HUDEP-2 (cell line): ENCODE data around the gene CSRNP3.

Experiments used
- DNase-seq, 76 experiments: peaks; one replicate each; lab custom pipeline; 2025; ENCODE audit not compliant: unreplicated experiment in 76 of 76; lab: John Stamatoyannopoulos, UW

CSRNP3 gene, protein sequence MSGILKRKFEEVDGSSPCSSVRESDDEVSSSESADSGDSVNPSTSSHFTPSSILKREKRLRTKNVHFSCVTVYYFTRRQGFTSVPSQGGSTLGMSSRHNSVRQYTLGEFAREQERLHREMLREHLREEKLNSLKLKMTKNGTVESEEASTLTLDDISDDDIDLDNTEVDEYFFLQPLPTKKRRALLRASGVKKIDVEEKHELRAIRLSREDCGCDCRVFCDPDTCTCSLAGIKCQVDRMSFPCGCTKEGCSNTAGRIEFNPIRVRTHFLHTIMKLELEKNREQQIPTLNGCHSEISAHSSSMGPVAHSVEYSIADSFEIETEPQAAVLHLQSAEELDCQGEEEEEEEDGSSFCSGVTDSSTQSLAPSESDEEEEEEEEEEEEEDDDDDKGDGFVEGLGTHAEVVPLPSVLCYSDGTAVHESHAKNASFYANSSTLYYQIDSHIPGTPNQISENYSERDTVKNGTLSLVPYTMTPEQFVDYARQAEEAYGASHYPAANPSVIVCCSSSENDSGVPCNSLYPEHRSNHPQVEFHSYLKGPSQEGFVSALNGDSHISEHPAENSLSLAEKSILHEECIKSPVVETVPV

DNA sequence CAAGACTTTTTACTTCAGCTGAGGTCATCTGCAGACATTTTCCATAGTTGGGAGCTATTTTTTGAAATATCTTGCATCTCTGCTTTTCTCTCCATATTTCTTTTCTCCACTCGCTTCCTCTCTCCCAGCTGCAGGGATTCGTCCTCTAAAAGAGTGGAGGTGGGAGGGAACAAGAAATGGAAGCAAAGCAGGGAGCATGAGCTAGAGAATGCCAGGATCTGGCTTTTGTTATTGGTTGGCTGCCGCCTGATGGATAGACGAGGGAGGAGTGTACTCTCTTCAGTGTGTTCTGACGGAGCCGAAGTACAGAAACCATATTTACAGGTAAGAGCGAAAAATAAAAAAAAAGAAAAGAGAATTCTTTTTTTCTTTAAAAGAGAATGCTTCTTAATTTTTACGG lies at the start of gene CSRNP3:
Gene CSRNP3 (plus strand): TSS at position 282 of the 400 bp plus-strand sequence. CDS start 125,368 bp downstream, outside the sequence.
- no peak for DNase-seq

DNA sequence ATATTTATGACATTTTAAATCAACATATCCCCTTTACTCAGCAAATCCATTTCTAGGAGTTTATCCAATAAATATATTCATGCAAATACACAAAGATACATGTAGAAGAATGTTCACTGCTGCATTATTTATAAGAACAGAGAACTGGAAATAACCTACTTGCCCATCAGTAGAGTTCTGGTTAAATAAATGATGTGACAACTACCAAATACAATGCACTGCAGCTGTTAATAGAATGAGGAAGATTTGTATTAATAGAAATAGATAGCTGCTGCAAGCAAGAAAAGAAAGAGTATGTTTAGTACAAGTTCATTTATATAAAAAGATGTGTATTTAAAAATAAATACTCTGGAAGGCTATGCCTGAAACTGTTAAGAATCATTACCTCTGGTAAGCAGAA lies 49.3 kb upstream of the CSRNP3 start:
- DNase-seq = no peak

DNA sequence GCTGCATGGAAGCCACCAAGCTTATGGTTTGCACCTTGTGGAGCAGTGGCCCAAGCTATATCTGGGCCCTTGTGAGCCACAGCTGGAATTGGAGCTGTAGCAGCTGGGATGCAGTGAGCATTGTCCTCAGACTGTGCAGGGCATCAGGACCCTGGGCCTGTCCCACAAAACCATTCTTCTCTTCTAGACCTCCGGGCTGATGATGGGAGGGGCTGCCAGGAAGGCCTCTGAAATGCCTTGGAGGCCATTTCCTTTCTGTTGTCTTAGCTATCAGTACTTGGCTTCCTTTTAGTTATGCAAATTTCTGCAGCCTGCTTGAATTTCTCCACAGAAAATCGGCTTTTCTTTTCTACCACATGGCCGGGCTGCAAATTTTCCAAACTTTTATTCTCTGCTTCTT lies 46.4 kb upstream of the CSRNP3 start:
- DNase-seq = no peak

DNA sequence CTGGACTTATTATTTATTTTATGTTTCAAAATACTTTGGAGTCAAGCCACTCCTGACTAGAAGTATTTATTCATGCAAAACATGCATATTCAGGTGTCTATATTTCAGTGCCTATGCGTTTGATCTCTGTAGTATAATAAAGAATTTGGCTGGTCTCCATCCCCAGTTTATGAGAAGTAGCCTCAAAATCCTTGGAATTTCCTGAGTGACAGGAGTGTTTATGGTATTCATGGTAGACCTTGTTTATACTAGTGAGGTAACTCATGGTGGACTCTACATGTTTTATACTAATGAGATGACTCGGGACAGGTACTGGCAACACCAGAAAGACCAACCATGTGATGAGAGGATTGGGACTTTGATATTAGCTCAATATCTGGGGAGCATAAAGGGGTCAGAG lies 43.9 kb upstream of the CSRNP3 start:
- no peak for DNase-seq

DNA sequence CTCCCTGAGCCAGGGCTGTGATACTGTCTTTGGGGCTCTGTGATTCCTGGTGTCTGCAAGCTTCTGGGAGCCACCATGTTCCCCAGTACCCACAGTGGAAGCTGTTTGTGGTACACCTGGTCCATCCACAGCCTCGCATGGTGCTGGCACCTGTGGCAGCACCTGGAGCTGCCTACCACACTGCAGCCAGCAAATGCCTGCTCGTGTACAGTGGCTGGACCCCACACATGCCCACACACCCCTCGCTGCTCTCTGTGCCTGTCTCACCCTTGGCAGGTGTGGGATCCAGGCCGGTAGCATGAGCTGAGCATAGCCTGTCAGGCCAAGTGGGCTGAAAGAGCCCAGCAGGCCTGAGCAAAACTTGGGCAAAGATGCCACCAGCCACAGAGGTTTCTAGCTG lies 41.8 kb upstream of the CSRNP3 start:
- DNase-seq = no peak

DNA sequence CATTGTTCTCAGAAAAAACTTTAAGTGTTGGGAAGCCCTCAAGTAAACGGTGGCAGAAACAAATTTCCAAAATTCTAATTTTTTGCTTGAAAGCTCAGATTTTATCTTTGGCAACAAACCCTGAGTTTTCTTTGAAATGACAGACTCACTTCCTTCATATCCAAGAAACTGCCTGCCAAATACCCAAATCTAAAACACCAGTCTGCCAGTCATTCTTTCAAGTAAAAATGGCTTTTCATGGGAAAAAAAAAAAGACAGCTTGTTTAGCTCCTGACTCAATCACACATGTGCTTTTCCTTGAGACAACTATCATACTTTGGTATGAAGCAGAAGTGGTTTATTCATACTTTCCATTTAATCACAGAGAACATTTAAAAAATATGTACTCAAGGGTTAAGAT lies 40.6 kb upstream of the CSRNP3 start:
- DNase-seq = no peak

DNA sequence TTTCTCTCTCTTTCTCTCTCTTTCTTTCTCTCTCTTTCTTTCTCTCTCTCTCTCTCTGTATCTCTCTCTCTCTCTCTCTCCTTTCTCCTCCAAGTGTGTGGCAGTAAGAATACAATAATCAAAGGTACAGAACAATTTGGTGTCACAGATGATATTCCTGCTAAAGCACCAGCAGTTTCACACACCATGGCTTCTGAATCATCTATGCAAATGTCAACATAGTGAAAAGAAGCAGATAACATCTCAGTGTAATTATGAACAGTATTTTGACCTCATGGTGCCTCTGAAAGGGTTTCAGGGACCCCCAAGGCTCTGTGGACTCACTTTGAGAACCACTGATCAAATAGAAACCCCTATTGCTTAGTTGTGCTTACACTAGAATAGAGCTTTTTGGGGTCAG lies 38.5 kb upstream of the CSRNP3 start:
- no peak for DNase-seq

DNA sequence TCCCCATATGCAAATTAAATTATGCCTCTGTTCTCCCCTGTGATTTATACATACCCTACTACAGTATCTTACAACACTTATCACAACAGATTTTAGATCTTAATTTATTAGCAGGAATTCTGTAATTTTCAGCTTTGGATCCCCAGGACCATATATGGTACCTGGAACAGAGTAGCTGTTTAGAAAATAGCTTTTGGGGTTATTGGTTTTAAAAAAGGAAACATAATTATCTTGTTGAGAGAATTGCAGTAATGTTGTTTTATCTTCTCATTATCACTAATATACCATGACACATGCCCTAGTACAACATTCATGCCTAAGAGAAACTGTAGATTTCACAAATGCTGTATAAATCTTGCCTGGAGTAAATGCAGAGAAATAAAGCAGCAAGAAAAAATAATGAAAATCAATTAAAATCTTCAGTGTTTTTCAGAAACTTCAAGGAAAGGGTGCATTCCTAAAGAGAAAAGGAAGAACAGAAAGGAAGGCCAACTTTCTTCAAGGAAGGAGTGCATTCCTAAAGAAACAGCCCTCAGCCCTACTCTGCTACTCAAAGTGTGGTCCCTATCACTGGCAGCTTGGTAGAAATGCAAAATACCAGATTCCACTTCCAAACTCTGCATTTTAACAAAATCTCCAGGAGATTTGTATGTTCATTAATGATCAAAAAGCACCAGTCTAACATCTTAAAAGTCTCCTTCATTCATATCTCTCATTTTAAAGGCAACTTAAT lies 37.1 kb upstream of the CSRNP3 start:
- no peak for DNase-seq

DNA sequence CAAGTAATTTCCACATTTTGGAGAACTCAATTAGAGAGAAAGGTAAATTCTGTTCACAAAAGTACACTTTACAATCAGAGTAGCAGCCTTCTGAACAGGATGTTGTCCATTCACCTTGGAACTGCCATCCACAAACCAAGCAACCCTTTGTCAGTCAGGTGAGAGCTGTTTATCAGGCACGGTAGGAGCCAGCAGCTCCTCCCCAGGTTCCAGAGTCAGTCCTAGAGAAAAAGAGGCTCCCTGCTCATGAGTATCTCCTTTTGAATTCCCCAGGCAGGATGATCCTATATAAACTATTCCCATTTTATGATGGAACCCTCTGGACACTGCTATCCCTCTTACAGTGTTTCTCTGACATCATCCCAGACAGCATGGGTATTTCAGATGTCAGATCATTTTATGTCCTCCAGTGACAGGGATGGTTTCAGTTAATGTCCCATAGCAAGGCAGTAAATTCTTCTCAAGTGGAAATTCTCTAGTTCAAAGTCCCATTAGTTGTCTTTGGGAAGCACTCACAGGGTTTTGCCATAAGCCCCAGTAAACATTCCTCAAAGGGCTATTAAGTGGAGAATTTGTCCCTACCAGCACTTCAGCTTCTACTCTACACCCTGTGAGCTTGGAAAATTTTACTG lies 34.5 kb upstream of the CSRNP3 start:
- DNase-seq = no peak

DNA sequence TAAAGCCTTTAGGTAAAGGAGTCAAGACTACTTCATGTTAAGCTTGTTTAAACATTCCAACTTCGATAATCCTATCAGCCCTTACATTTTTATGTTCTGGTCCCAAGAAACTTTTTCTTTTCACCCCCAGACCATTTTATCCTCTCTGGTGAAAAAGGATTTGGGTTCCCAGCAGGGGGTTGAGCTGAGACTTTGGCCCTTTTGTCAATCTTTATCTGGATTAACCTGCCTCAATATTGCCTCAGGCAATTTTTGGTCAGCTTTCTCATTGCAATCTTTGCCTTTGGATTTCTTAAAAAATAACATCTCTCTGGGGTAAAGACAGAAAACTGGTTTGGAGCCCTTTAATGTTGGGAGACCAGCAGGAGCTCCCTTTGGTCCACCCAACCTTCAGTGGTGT lies 33.9 kb upstream of the CSRNP3 start:
- no peak for DNase-seq

DNA sequence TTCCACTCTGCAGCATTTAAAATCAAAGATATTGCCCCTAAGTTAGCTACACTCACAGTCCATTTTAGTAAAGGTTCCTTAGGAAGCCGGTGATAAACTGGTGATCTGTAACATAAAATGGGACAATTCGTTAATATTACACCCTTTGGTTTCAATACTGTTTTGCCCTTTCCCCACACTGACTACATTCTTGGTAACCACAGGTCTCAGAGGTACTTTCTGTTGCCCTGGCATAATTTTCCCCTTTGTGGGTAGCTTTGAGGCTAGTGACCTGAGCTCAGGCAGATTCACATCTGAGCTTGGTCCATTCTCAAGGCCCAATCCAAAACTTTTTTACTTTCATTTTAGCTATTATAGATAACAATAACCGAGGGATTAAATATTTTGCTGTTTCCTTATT lies 32.9 kb upstream of the CSRNP3 start:
- no peak for DNase-seq

DNA sequence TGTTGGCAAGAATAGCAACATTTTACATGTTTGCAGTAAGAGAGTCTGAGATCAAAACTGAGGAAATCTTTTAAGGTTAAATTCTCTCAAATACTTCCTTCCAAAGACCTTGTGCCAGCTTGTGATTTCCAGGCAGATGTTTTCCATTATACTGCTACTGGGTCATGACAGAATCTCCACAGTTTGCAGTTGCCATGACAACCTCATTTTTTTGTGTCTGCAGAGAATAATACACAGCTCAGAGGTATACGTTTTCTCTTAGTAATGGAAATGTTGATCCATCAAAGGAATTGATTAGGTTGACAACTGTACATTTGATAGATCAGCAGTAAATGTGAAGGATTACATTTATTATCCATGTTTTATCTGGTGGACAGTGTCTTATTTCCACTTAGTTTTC lies 29.1 kb upstream of the CSRNP3 start:
- no peak for DNase-seq

DNA sequence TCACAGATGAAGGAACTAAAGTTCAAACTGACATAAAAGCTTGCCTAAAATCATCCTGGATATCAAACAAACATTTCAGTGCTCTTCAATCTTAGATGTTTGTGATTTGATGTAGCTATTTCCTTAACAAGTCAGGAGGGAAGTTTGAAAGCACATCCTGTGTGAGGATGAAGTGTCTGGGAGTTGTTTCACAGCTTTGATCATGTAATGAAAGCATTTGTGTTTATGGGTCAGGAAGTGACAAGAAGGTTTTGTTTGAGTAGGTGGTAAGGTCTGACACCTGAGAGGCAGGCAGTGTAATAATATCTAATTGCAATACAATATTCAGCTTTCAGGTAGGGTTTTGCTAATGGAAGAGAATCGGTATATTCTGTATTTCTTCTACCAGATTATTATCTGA lies 26.0 kb upstream of the CSRNP3 start:
- DNase-seq = no peak

DNA sequence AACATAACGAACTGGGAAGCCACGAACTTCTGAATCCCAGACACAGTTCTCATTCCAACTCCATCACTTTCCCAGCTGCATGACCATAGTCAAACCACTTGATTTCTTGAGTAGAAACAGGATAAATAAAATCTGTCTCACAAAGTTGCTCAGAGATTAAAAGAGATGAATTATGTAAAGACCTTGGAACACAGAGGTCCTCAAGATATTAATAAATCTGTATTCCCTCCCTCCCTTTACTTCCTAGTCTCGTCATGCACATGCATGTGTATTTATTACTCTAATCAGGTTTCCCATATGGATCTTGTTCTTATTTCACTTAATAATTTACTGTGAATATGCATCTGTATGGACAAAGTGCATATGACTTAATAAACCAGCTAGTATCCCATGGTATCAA lies 21.1 kb upstream of the CSRNP3 start:
- DNase-seq = no peak

DNA sequence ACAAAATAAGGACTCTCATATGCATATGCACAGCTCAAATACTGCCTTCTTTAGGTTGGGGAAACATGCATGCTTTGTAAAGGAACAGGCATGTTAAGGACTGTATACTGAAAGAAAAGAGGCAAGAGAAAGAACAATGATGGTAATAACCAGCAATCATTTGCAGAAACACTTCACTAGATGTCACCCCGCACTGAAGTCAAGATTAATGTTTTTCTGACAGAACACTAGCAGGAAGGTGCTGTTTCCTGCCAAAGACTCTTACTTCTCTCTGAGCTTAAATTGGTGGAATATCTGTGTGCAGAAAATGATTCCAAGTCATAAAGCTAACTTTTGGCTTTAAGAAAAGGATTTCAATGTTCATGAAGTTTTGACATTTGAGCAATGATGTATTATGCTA lies 19.3 kb upstream of the CSRNP3 start:
- DNase-seq = no peak

DNA sequence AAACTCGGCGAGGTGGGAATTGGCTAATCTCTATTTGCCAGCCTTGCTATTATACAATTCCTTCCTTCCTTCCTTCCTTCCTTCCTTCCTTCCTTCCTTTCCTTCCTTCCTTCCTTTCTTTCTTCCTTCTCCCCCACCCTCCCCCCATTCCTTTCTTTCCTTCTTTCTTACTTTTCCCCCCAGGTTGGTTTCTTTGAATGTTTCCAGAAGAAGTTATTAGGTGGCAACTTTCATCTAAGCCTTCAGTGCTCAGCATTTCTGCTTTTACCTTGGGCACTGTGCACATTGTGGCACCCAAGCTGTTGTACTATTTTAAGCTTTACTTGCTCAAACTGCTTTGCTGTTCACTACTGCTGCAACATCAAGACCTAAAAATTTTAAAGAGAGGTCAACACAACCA lies 17.2 kb upstream of the CSRNP3 start:
- DNase-seq = no peak

DNA sequence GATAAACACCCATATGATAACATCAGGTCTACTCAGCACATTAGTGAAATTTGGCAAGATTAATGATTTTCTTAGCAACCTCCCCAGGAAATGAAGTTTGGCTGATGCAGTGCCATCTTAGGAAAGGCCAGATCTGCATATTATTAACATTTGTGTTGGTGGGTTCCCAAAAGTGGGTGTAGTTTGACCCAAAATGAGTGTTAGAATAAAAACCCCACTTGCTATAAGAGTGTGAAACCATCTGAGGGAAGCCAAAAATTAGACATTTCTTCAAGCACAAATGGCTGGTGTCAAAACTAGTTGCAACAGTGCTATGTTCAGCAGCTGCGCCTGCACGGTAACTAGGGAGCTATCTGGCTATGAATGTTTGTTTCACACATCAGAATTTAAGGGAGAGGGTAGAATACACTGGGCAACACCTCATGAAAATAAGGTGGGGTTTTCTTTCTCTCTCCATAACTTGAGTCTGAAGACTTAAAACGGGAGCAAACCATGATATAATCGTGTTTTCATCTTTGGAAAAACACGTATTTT lies 15.9 kb upstream of the CSRNP3 start:
- no peak for DNase-seq

DNA sequence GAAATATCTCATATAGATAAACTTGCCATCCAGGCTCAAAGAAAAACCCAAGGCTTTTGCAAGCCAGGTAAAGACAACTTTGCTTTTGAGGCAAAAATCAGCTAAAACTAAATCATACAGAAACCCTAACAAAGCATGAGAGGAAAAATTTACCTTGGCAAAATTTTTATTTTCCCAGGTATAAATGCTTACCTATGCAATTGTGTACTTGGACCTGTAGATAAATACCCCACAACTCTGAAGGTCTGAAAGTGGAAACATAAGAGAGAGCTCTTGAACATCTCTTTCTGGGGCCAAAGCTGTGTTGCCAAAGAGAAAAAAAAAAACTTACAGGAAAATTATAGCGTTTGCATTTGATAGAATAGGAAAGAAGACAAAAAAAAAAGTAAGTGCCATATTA lies 14.6 kb upstream of the CSRNP3 start:
- no peak for DNase-seq

DNA sequence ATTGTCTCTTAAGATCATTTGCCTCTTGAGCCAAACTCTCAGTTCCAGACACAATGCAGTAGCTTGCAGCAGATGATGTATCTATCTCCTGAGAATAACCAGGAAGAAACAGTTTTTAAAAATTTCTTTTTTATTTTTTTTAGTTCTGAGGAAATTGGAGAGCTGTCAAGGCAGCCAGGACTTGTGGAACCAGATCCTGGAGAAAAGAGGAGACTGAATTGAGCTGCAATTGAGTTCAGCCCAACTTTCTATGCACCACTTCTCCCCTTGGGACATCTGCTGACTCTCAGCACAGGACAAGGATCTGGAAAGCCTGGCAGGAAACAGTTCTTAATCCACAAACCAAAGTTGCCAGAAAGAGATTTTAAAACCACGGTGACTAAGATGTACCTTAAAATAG lies 13.5 kb upstream of the CSRNP3 start:
- no peak for DNase-seq

DNA sequence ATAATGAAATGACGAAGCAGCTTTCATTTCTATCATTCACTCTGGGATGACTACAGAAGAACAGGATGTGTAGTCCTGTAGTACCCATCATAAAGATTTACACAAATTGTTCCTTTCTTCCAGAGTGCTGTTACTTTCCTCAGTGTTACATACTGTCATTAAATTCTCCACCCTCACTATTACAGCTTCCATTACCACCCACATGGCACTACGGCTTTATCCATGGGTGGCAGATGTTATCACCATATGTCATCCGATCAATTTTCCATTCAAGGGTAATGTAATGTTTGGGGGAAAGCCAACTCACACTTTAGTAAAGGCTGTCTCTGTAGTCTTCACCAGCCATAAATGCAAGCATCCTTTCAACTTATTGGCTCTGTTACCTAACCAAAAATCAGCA lies 7.1 kb upstream of the CSRNP3 start:
- DNase-seq = no peak

DNA sequence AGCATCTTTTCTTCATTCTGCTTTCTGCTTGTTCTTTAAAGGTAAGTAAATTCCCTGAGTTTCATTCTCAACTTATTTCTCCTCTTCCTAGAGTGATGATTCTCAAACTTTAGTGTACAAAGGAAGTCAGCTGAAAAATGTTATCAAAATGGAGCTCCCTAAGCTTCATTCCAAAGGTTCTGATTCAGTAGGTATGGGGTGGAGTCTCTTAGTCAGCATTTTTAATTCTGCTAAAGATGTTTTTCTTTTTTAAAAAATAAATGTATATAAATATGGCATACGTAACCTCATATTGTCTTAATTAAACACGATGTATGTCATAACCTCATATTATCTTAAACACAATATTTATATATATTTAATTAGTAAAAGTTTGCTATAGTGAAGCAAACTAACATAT lies 3.1 kb upstream of the CSRNP3 start:
- DNase-seq = no peak
